Upper lobe of right lung (tissue), 1 donor: ENCODE measurements around the gene ANO1. TPM values are rescaled to one million over a fixed set of nuclear protein-coding genes. Genes with fewer than 3 reads are reported as not detected.

Source experiments
- ATAC-seq: fragments of 200-7000 bp; cut with Tn5 transposase; one replicate; pipeline ENCODE4 v1.9.1; 2020; ENCODE audit warnings: mild to moderate bottlenecking, moderate library complexity
- DNase-seq: peaks from one replicate; pipeline ENCODE4 v3.0.0-alpha.2; 2020
- H3K27ac ChIP-seq: fragments of 200-600 bp; one replicate; pipeline ENCODE4 v1.8.0; 2022
- H3K27me3 ChIP-seq: fragments of 200-600 bp; one replicate; pipeline ENCODE4 v1.8.0; 2022; ENCODE audit warnings: mild to moderate bottlenecking
- H3K36me3 ChIP-seq: fragments of 200-600 bp; one replicate; pipeline ENCODE4 v1.8.0; 2022
- H3K4me1 ChIP-seq: fragments of 200-600 bp; one replicate; pipeline ENCODE4 v1.8.0; 2022
- H3K4me3 ChIP-seq: fragments of 200-600 bp; one replicate; pipeline ENCODE4 v1.8.0; 2022; ENCODE audit warnings: mild to moderate bottlenecking
- H3K9me3 ChIP-seq: fragments of 200-600 bp; one replicate; pipeline ENCODE4 v1.8.0; 2022
- intact Hi-C: fragments of 100-400 bp; cut with DNase I; formaldehyde crosslinking; loops from one replicate; pipeline ENCODE4 v1.11.0; 2022
- total RNA-seq: library from RNA; stranded (reverse); fragmentation: NEBNext Ultra II Directional; extraction: Animal tissue kit (Norgen Biotek cat#: 25700); gene quantifications from one replicate; pipeline ENCODE4 v1.2.1, GENCODE V29; 2021
- TF ChIP-seq, protein P1 (sequence below): fragments of 200-600 bp; IDR thresholded peaks from one replicate; pipeline ENCODE4 v1.8.0; 2022; ENCODE audit warnings: antibody characterized with exemption
- donor health status: DM: no; HTN: yes; CAD: no; lungs with severe emphysema.

Gene ANO1
- total RNA-seq, 1 donor from 2014 or later: 16.8 TPM

DNA sequence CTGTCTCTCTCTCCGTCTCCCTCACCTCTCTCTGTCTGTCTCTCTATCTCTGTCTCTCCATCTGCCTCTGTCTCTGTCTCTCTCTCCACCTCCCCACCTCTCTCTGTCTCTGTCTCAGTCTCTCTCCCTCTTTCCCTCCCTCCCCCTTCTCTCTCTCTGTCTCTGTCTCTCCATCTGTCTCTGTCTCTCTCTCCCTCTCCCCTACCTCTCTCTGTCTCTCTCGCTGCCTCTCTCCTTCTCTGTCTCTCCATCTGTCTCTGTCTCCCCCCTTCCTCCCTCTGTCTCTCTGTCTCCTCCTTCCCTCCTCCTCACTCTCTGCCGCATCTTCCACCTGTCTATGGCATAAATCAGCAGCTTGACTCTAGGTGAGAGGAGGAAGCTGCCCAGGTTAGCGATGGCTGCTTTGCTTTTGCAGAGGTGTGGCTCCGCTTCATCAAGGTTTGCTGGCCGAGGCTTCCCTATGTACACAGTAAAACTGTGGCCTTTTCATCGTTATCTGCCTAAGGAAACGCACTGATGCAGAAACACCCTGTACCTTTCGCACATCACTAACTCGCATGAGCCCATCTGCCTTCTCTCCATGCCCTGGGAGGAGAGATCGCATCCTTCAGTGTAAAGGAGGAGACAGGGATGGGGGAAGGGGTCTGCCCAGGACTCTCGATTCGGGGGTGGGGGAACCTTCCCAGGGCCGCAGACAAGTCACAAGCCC, 44.5 kb downstream of the ANO1 start:
- no peak overlapping the region for H3K4me3 ChIP-seq
- H3K9me3 ChIP-seq: no peaks in the 10 kb centered on the region
- no peaks in the 10 kb centered on the region for H3K36me3 ChIP-seq
- TF ChIP-seq, protein P1, sequence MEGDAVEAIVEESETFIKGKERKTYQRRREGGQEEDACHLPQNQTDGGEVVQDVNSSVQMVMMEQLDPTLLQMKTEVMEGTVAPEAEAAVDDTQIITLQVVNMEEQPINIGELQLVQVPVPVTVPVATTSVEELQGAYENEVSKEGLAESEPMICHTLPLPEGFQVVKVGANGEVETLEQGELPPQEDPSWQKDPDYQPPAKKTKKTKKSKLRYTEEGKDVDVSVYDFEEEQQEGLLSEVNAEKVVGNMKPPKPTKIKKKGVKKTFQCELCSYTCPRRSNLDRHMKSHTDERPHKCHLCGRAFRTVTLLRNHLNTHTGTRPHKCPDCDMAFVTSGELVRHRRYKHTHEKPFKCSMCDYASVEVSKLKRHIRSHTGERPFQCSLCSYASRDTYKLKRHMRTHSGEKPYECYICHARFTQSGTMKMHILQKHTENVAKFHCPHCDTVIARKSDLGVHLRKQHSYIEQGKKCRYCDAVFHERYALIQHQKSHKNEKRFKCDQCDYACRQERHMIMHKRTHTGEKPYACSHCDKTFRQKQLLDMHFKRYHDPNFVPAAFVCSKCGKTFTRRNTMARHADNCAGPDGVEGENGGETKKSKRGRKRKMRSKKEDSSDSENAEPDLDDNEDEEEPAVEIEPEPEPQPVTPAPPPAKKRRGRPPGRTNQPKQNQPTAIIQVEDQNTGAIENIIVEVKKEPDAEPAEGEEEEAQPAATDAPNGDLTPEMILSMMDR: no peak
- H3K4me1 ChIP-seq: no peaks in the 10 kb centered on the region
- DNase-seq: no peak
- H3K27ac ChIP-seq: no peak overlapping the region
- no peak for ATAC-seq
- H3K27me3 ChIP-seq: no peaks in the 10 kb centered on the region
- intact Hi-C loops: no loop called here

GRCh38 chr11:70123711-70124110, 45.6 kb downstream of the ANO1 start:
- Histone ChIP-seq H3K4me1 (no peaks in the 10 kb centered on the region), H3K27ac (no peak overlapping the region), H3K4me3 (no peak overlapping the region), H3K27me3 (no peaks in the 10 kb centered on the region), H3K36me3 (no peaks in the 10 kb centered on the region), H3K9me3 (no peaks in the 10 kb centered on the region)
- no peak for ATAC-seq
- no peak for DNase-seq
- TF ChIP-seq, protein P1: no peak
- intact Hi-C loops: no loop called here

DNA sequence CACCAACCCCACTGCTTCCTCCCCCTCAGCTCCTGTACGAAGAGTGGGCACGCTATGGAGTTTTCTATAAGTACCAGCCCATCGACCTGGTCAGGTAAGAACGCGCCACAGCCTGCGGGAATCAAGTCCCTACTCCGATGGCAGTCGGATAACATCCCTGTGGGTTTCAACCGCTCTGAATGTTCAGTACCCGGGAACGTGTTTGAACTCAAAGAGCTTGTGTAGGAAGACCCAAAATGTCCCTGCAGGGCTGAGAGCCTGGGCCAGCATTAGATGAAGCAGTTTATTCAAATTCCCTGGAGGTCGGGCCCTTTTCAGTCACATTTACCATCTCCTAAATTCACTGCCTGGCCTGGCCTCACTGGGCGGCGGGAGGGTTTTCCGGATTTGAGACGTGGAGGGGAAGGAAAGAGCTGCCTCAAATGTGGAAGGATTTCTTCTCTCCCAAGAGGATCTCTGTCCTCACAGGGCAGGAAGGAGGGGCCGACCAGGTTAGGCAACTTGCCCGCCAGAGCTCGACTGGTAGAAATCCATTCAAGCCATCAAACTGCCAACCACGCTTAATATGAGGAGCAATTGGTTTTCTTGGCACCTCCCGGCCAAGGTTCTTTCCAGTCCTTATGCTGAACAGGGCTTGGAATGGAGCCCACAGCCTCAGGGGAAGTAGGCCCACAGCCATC, 46.3 kb downstream of the ANO1 start:
- ATAC-seq (no peak), DNase-seq (no peak)
- Histone ChIP-seq H3K4me3 (no peak overlapping the region), H3K27ac (no peak overlapping the region), H3K36me3 (no peaks in the 10 kb centered on the region), H3K4me1 (no peaks in the 10 kb centered on the region), H3K9me3 (no peaks in the 10 kb centered on the region), H3K27me3 (no peaks in the 10 kb centered on the region)
- TF ChIP-seq, protein P1: no peak
- intact Hi-C loops: no loop called here

DNA sequence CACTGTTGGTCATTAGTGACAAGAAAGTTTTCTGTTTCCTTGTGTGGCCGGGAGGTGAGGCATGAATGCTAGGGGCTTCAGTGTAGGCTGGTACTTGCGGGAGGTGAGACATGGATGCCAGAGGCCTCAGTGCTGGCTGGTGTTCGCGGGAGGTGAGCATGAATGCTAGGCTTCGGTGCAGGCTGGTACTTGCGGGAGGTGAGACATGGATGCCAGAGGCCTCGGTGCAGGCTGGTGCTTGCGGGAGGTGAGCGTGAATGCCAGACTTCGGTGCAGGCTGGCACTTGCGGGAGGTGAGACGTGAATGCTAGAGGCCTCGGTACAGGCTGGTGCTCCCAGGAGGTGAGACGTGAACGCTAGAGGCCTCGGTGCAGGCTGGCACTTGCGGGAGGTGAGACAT, 48.4 kb downstream of the ANO1 start:
- no peaks in the 10 kb centered on the region for H3K4me1 ChIP-seq
- intact Hi-C loops: no loop called here
- no peaks in the 10 kb centered on the region for H3K9me3 ChIP-seq
- no peak overlapping the region for H3K27ac ChIP-seq
- no peak overlapping the region for H3K4me3 ChIP-seq
- DNase-seq (no peak), ATAC-seq (no peak)
- H3K27me3 ChIP-seq: no peaks in the 10 kb centered on the region
- H3K36me3 ChIP-seq: no peaks in the 10 kb centered on the region
- TF ChIP-seq, protein P1: no peak

- TF ChIP-seq, protein P1: no peak
- intact Hi-C loops: no loop called here
- no peak overlapping the region for H3K4me3 ChIP-seq
- no peaks in the 10 kb centered on the region for H3K36me3 ChIP-seq
- H3K27me3 ChIP-seq: no peaks in the 10 kb centered on the region
- H3K9me3 ChIP-seq: no peaks in the 10 kb centered on the region
- no peaks in the 10 kb centered on the region for H3K4me1 ChIP-seq
- no peak for DNase-seq
- ATAC-seq: no peak
- no peak overlapping the region for H3K27ac ChIP-seq
These were observed 49.7 kb downstream of the ANO1 start for GRCh38 chr11:70127653-70128434.
